ENCODE data around the gene NCAM2. TPM values are rescaled to one million over a fixed set of nuclear protein-coding genes. Genes with fewer than 3 reads are reported as not detected.
A peak's percentile ranks its signal among the peaks of the same experiment; 100 is the strongest.

NCAM2 gene
- polyA plus RNA-seq, 3 donors = not detected

DNA sequence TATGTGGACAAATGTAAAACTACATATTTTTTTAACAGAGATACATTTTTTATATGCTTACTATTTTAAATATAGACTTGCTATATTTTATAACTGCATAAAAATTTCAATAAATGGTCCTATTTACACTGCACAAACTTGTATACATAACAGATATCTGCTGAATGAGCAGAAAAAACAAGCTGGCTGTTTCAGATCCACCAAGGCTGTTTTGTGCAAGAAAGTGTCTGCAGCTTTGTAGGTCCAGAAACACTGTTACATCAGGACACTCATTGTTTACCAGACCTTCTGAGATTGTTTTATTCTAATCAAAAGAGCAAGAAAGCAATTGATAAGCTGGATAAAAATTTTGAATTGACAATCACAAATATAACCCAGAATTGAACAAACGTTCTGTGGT, 99.3 kb downstream of the NCAM2 start:
- H2AFZ ChIP-seq (ENCODE audit: insufficient read depth, low read depth, low read length, poor library complexity, severe bottlenecking) = no peak overlapping the region
- no peaks in the 10 kb centered on the region for H3K9me3 ChIP-seq (replicated peaks in 1 of 2; ENCODE audit: control insufficient read depth in 1 of 2, insufficient read depth in 1 of 2, low read length in 2 of 2)
- no peaks in the 10 kb centered on the region for H3K36me3 Mint-ChIP-seq
- H4K20me1 ChIP-seq (ENCODE audit: insufficient read depth, low read length) = no peaks in the 10 kb centered on the region
- intact Hi-C loops (cut with micrococcal nuclease) = no loop called here
- H3K9ac ChIP-seq (ENCODE audit: insufficient read depth, low read length, poor library complexity, severe bottlenecking) = no peak overlapping the region
- no peak overlapping the region for H3K4me2 ChIP-seq (replicated peaks; ENCODE audit: extremely low read depth, low read length, poor library complexity, severe bottlenecking)
- H3K4me1 ChIP-seq (ENCODE audit: control insufficient read depth in 1 of 2, insufficient read depth in 2 of 2, low read length in 2 of 2) = no peaks in the 10 kb centered on the region
- peaks cover 2% of the 10 kb centered on the region for H3K4me1 Mint-ChIP-seq
- peaks cover 0 to 1% (median 0%) of the 10 kb centered on the region in 7 donors for H3K9me3 Mint-ChIP-seq
- H3K27me3 Mint-ChIP-seq (ENCODE audit: low read depth in 3 of 3) = no peaks in the 10 kb centered on the region
- TF ChIP-seq, protein P1, sequence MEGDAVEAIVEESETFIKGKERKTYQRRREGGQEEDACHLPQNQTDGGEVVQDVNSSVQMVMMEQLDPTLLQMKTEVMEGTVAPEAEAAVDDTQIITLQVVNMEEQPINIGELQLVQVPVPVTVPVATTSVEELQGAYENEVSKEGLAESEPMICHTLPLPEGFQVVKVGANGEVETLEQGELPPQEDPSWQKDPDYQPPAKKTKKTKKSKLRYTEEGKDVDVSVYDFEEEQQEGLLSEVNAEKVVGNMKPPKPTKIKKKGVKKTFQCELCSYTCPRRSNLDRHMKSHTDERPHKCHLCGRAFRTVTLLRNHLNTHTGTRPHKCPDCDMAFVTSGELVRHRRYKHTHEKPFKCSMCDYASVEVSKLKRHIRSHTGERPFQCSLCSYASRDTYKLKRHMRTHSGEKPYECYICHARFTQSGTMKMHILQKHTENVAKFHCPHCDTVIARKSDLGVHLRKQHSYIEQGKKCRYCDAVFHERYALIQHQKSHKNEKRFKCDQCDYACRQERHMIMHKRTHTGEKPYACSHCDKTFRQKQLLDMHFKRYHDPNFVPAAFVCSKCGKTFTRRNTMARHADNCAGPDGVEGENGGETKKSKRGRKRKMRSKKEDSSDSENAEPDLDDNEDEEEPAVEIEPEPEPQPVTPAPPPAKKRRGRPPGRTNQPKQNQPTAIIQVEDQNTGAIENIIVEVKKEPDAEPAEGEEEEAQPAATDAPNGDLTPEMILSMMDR (IDR thresholded peaks at IDR 0.05) = no peak
- H3K4me3 ChIP-seq (replicated peaks in 1 of 3; ENCODE audit: low read depth in 2 of 3, low read length in 3 of 3) = no peak overlapping the region
- H3K27ac Mint-ChIP-seq = no peak overlapping the region
- WGBS (ENCODE audit: insufficient coverage) = no CpG with 5 or more reads among the region's 1 CpG
- no peak for DNase-seq
- no peaks in the 10 kb centered on the region for H3K79me2 ChIP-seq (ENCODE audit: insufficient read depth, low read length)
- no peak overlapping the region for H3K4me3 Mint-ChIP-seq
- no peaks in the 10 kb centered on the region for H3K27me3 ChIP-seq (ENCODE audit: control insufficient read depth in 2 of 2, insufficient read depth in 2 of 2, low read length in 2 of 2)
- no peaks in the 10 kb centered on the region for H3K36me3 ChIP-seq (replicated peaks in 1 of 2; ENCODE audit: control insufficient read depth in 1 of 2, insufficient read depth in 2 of 2, low read length in 2 of 2)
- no peak overlapping the region for H3K27ac ChIP-seq (ENCODE audit: low read depth in 1 of 2, low read length in 2 of 2)

DNA sequence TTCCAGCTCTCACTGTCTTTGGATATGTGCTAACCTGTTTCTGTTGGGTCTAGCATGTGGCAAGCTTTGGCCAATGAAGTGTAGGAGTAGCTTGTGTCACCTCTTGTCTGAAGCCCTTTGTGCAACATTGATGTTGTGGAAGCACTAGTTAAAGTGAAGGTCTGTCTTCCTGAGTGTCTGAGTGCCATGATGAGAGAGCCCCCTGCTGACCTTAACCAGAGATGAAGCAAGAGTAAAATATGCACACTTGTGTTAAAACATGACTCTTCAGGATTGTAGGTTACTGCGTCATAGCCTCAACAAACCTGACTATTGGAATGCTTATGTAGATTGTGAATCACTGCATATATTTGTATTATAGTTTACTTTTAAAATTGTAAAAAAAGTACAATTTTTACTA, 103.7 kb downstream of the NCAM2 start:
- H3K4me2 ChIP-seq (replicated peaks; ENCODE audit: extremely low read depth, low read length, poor library complexity, severe bottlenecking) = no peak overlapping the region
- H4K20me1 ChIP-seq (ENCODE audit: insufficient read depth, low read length) = no peaks in the 10 kb centered on the region
- no peak overlapping the region for H3K4me3 Mint-ChIP-seq
- peaks cover 2% of the 10 kb centered on the region for H3K4me1 Mint-ChIP-seq
- H3K27me3 Mint-ChIP-seq (ENCODE audit: low read depth in 3 of 3) = peaks cover 0 to 4% (median 2%) of the 10 kb centered on the region in 3 donors
- intact Hi-C loops (cut with micrococcal nuclease) = loop anchor here in 1 of 2 donors (5.0 kb wide), 1 partner anchor 100 kb away; no protein-coding TSS in a partner anchor
- DNase-seq = peak; percentile 10 to 41 (median 20)
- no peaks in the 10 kb centered on the region for H3K36me3 Mint-ChIP-seq
- H3K4me1 ChIP-seq (ENCODE audit: control insufficient read depth in 1 of 2, insufficient read depth in 2 of 2, low read length in 2 of 2) = no peaks in the 10 kb centered on the region
- no CpG with 5 or more reads among the region's 1 CpG for WGBS (ENCODE audit: insufficient coverage)
- no peaks in the 10 kb centered on the region for H3K79me2 ChIP-seq (ENCODE audit: insufficient read depth, low read length)
- peaks cover 0 to 1% (median 0%) of the 10 kb centered on the region in 7 donors for H3K9me3 Mint-ChIP-seq
- no peak overlapping the region for H3K27ac ChIP-seq (ENCODE audit: low read depth in 1 of 2, low read length in 2 of 2)
- no peaks in the 10 kb centered on the region for H3K27me3 ChIP-seq (ENCODE audit: control insufficient read depth in 2 of 2, insufficient read depth in 2 of 2, low read length in 2 of 2)
- H2AFZ ChIP-seq (ENCODE audit: insufficient read depth, low read depth, low read length, poor library complexity, severe bottlenecking) = no peak overlapping the region
- TF ChIP-seq, protein P1 (IDR thresholded peaks at IDR 0.05) = peak; percentile 8
- no peaks in the 10 kb centered on the region for H3K36me3 ChIP-seq (replicated peaks in 1 of 2; ENCODE audit: control insufficient read depth in 1 of 2, insufficient read depth in 2 of 2, low read length in 2 of 2)
- no peak overlapping the region for H3K9ac ChIP-seq (ENCODE audit: insufficient read depth, low read length, poor library complexity, severe bottlenecking)
- H3K27ac Mint-ChIP-seq = no peak overlapping the region
- H3K9me3 ChIP-seq (replicated peaks in 1 of 2; ENCODE audit: control insufficient read depth in 1 of 2, insufficient read depth in 1 of 2, low read length in 2 of 2) = no peaks in the 10 kb centered on the region
- H3K4me3 ChIP-seq (replicated peaks in 1 of 3; ENCODE audit: low read depth in 2 of 3, low read length in 3 of 3) = no peak overlapping the region

Measured in CD14-positive monocyte (primary cell).